Globus pallidus (tissue), 1 donor: ENCODE data around the gene ZNF804B.
"Not testable (repeated sequence)": the region's sequence is repeated elsewhere in the genome, so short reads cannot be mapped to it uniquely, and the experiment has no call there.

ENCODE experiments used
- DNase-seq: peaks from one replicate; pipeline ENCODE4 v3.0.0-alpha.2; 2015; ENCODE audit warnings: low spot score

The ZNF804B gene

GRCh38 chr7:89085580-89085979, 326.1 kb downstream of the ZNF804B start:
- DNase-seq: no peak

GRCh38 chr7:89091550-89091949, 332.1 kb downstream of the ZNF804B start:
- DNase-seq: no peak

- DNase-seq: no peak
These were observed 334.8 kb downstream of the ZNF804B start for GRCh38 chr7:89094269-89094668.

- DNase-seq: no peak
These were observed 344.1 kb downstream of the ZNF804B start for GRCh38 chr7:89103564-89103963.

- no peak for DNase-seq
These were observed 345.5 kb downstream of the ZNF804B start for GRCh38 chr7:89104748-89105685.

- DNase-seq: no peak
These were observed 364.4 kb downstream of the ZNF804B start for GRCh38 chr7:89123871-89124270.

- no peak for DNase-seq
These were observed 370.3 kb downstream of the ZNF804B start for GRCh38 chr7:89129600-89130375.

GRCh38 chr7:89133357-89133756, 373.9 kb downstream of the ZNF804B start:
- DNase-seq: no peak

GRCh38 chr7:89133819-89134218, 374.3 kb downstream of the ZNF804B start:
- DNase-seq: no peak

GRCh38 chr7:89145801-89146200, 386.3 kb downstream of the ZNF804B start:
- DNase-seq: no peak

GRCh38 chr7:89160107-89160506, 400.6 kb downstream of the ZNF804B start:
- no peak for DNase-seq

- no peak for DNase-seq
These were observed 405.9 kb downstream of the ZNF804B start for GRCh38 chr7:89165421-89165820.

- DNase-seq: no peak
These were observed 411.1 kb downstream of the ZNF804B start for GRCh38 chr7:89170628-89171027.

GRCh38 chr7:89182116-89182515, 422.6 kb downstream of the ZNF804B start:
- no peak for DNase-seq

GRCh38 chr7:89183712-89184111, 424.2 kb downstream of the ZNF804B start:
- DNase-seq: no peak

GRCh38 chr7:89200758-89201157, 441.3 kb downstream of the ZNF804B start:
- DNase-seq: no peak

GRCh38 chr7:89223900-89224395, 464.4 kb downstream of the ZNF804B start:
- DNase-seq: no peak

GRCh38 chr7:89228688-89229171, 469.2 kb downstream of the ZNF804B start:
- not testable (repeated sequence) for DNase-seq

- no peak for DNase-seq
These were observed 478.7 kb downstream of the ZNF804B start for GRCh38 chr7:89238156-89238555.

GRCh38 chr7:89246196-89246595, 486.7 kb downstream of the ZNF804B start:
- DNase-seq: no peak

GRCh38 chr7:89247207-89247606, 487.7 kb downstream of the ZNF804B start:
- DNase-seq: no peak

- no peak for DNase-seq
These were observed 499.6 kb downstream of the ZNF804B start for GRCh38 chr7:89259085-89259484.

GRCh38 chr7:89264126-89264525, 504.6 kb downstream of the ZNF804B start:
- DNase-seq: no peak
